Smooth muscle cell (in vitro differentiated cells): ENCODE measurements around the gene CNPY1. TPM values are rescaled to one million over a fixed set of nuclear protein-coding genes. Genes with fewer than 3 reads are reported as not detected.

Experiments
- DNase-seq: peaks from one replicate; lab custom pipeline; 2025; ENCODE audit not compliant: unreplicated experiment; lab: John Stamatoyannopoulos, UW
- H2AFZ ChIP-seq: fragments of 200-600 bp; sonication (generic); 2 replicates; pipeline ENCODE4 v1.6.0; 2016; ENCODE audit warnings: antibody characterized with exemption, low read depth, mild to moderate bottlenecking
- H3F3A ChIP-seq: fragments of 200-600 bp; sonication (generic); 2 replicates; pipeline ENCODE4 v1.6.0; 2017; ENCODE audit warnings: antibody characterized with exemption, low read depth
- H3K27ac ChIP-seq: fragments of 200-600 bp; sonication (generic); 2 replicates; pipeline ENCODE4 v1.5.1; 2016; ENCODE audit warnings: low read depth, mild to moderate bottlenecking
- H3K27me3 ChIP-seq: fragments of 200-600 bp; sonication (generic); 2 replicates; pipeline ENCODE4 v1.6.1; 2016; ENCODE audit warnings: low read depth, mild to moderate bottlenecking
- H3K36me3 ChIP-seq: fragments of 200-600 bp; sonication (generic); 2 replicates; pipeline ENCODE4 v1.5.1; 2016; ENCODE audit warnings: low read depth
- H3K4me1 ChIP-seq: fragments of 200-600 bp; sonication (generic); 2 replicates; pipeline ENCODE4 v1.5.1; 2016; ENCODE audit warnings: low read depth
- H3K4me2 ChIP-seq: fragments of 200-600 bp; sonication (generic); 2 replicates; pipeline ENCODE4 v1.6.0; 2016; ENCODE audit warnings: mild to moderate bottlenecking
- H3K4me3 ChIP-seq: fragments of 200-600 bp; sonication (generic); 2 replicates; pipeline ENCODE4 v1.5.1; 2016; ENCODE audit warnings: mild to moderate bottlenecking
- H3K79me2 ChIP-seq: fragments of 200-600 bp; sonication (generic); 2 replicates; pipeline ENCODE4 v1.6.0; 2016; ENCODE audit warnings: low read depth, mild to moderate bottlenecking
- H3K9ac ChIP-seq: fragments of 200-600 bp; sonication (generic); 2 replicates; pipeline ENCODE4 v1.6.0; 2016; ENCODE audit warnings: low read depth
- H3K9me3 ChIP-seq: fragments of 200-600 bp; sonication (generic); replicated peaks from 2 replicates; pipeline ENCODE4 v1.5.1; 2016; ENCODE audit warnings: low read depth
- H4K20me1 ChIP-seq: fragments of 200-600 bp; sonication (generic); 2 replicates; pipeline ENCODE4 v1.6.0; 2016; ENCODE audit warnings: low read depth
- WGBS: methylation state at CpG from one replicate; pipeline ENCODE4 v1.1.7; 2016; ENCODE audit warnings: low lambda C conversion rate; 5-methylcytosine and 5-hydroxymethylcytosine counted together
- polyA plus RNA-seq: library from polyadenylated mRNA; unstranded; fragments of >200 nt; fragmentation: Nextera tagmentation; extraction: Ambion mirVana; gene quantifications from 2 replicates; pipeline ENCODE4 v1.2.1, GENCODE V29; 2016
- total RNA-seq: library from RNA; depleted of rRNA; stranded (reverse); fragments of >200 nt; gene quantifications from 2 replicates; pipeline ENCODE4 v1.2.3, GENCODE V29; 2014
- TF ChIP-seq, protein P1 (sequence below): fragments of 200-600 bp; sonication (generic); IDR thresholded peaks from 2 replicates; pipeline ENCODE4 v1.5.1; 2017; ENCODE audit warnings: borderline replicate concordance, mild to moderate bottlenecking, antibody characterized with exemption; ENCODE audit not compliant: insufficient read depth, poor library complexity, severe bottlenecking

CNPY1 gene
- total and polyA plus RNA-seq, 2 experiments from 2014 or later: 1.0 TPM; not detected in 1

DNA sequence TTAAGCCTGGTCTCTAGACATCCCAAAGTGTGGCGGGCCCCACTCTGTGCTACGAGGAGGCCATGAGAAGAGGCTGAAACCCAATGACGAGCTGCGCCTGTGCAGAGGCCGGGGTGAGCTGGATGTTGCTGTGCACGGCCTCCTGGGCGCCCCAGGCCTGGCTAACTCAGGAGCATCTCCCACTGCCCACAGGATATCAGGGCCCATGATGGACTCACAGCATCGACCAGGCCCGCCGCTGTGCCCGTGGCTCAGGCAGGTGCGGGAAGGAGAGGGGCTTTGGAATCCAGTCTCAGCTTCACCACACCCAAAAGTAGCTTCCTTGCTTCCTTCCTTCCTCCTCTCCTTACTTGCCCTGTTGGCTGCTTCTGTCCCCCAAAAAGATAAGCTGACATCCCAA is 4.6 kb upstream of the CNPY1 start:
- WGBS: 97% methylated on average over 12 of the region's 12 CpGs
- Histone ChIP-seq H3K4me2 (no peak overlapping the region), H3F3A (no peaks in the 10 kb centered on the region), H3K36me3 (no peaks in the 10 kb centered on the region), H3K27ac (no peak overlapping the region), H3K9ac (no peak overlapping the region), H3K27me3 (no peaks in the 10 kb centered on the region), H3K79me2 (no peaks in the 10 kb centered on the region), H3K4me3 (no peak overlapping the region), H2AFZ (no peak overlapping the region), H4K20me1 (no peaks in the 10 kb centered on the region), H3K4me1 (no peaks in the 10 kb centered on the region), H3K9me3 (no peaks in the 10 kb centered on the region)
- TF ChIP-seq, protein P1, sequence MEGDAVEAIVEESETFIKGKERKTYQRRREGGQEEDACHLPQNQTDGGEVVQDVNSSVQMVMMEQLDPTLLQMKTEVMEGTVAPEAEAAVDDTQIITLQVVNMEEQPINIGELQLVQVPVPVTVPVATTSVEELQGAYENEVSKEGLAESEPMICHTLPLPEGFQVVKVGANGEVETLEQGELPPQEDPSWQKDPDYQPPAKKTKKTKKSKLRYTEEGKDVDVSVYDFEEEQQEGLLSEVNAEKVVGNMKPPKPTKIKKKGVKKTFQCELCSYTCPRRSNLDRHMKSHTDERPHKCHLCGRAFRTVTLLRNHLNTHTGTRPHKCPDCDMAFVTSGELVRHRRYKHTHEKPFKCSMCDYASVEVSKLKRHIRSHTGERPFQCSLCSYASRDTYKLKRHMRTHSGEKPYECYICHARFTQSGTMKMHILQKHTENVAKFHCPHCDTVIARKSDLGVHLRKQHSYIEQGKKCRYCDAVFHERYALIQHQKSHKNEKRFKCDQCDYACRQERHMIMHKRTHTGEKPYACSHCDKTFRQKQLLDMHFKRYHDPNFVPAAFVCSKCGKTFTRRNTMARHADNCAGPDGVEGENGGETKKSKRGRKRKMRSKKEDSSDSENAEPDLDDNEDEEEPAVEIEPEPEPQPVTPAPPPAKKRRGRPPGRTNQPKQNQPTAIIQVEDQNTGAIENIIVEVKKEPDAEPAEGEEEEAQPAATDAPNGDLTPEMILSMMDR: no peak
- DNase-seq: no peak

DNA sequence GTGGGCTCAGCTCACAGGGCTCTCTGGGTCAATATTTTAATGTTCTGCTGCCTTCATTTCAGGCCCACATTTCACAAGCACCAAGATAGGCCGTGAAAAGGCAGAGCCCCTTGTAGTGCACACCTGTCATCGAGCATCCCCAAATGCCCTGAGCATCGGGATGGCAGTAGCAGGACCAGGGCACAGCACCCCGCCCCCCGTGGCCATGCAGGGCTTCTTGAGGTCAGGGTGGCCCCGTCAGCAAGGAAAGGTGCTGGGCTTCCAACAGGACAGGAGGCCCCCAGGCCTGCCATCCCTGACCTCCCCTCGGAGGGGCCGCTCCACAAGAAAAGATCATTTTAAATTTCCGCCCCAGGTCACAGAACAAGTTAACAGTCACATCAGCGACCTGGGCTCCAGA is 2.9 kb upstream of the CNPY1 start:
- H3K4me2 ChIP-seq: no peak overlapping the region
- H4K20me1 ChIP-seq: no peaks in the 10 kb centered on the region
- H3K36me3 ChIP-seq: no peaks in the 10 kb centered on the region
- no peaks in the 10 kb centered on the region for H3F3A ChIP-seq
- no peaks in the 10 kb centered on the region for H3K27me3 ChIP-seq
- no peaks in the 10 kb centered on the region for H3K9me3 ChIP-seq
- no peak overlapping the region for H3K4me3 ChIP-seq
- 90% methylated on average over 10 of the region's 10 CpGs for WGBS
- H3K9ac ChIP-seq: no peak overlapping the region
- H3K4me1 ChIP-seq: no peaks in the 10 kb centered on the region
- no peak overlapping the region for H2AFZ ChIP-seq
- no peak for DNase-seq
- TF ChIP-seq, protein P1: no peak
- no peaks in the 10 kb centered on the region for H3K79me2 ChIP-seq
- no peak overlapping the region for H3K27ac ChIP-seq

DNA sequence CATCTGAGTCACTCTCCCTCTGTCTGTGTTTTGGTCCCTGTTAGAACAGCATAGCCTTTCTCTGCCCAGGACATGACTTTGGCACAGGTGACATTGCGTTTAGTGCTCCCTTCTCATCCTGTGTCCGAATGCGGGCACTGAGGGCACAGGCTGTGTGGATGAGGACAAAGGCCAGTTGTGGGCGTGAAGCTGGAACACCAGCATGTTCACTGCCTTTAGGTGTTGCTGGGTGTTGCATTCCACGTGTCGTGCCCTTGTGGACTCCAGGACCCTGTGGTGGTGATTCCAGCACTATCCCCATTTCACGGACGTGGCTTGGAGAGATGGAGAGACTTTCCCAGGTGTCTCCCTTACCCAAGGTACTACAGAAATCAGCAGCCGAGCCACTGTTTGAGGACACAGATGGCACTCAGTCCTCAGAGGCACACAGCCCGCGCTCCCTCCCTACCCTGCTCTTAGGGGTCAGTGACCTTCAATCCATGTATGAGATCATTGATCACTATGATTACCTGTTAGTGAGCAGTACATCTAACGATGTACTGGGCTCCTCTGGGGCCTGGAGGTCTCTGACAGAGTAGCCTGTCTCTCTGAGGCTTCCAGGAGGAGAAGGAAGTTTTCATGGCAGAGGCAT is 917 bp upstream of the CNPY1 start:
- Histone ChIP-seq H4K20me1 (no peaks in the 10 kb centered on the region), H3K27ac (no peak overlapping the region), H3K9ac (no peak overlapping the region), H3K27me3 (no peaks in the 10 kb centered on the region), H3K9me3 (no peaks in the 10 kb centered on the region), H3K4me2 (no peak overlapping the region), H3K79me2 (no peaks in the 10 kb centered on the region), H3K4me3 (no peak overlapping the region), H3K4me1 (peaks cover 6% of the 10 kb centered on the region), H3K36me3 (no peaks in the 10 kb centered on the region), H3F3A (no peaks in the 10 kb centered on the region), H2AFZ (no peak overlapping the region)
- no peak for DNase-seq
- WGBS: 90% methylated on average over 12 of the region's 12 CpGs
- TF ChIP-seq, protein P1: no peak

DNA sequence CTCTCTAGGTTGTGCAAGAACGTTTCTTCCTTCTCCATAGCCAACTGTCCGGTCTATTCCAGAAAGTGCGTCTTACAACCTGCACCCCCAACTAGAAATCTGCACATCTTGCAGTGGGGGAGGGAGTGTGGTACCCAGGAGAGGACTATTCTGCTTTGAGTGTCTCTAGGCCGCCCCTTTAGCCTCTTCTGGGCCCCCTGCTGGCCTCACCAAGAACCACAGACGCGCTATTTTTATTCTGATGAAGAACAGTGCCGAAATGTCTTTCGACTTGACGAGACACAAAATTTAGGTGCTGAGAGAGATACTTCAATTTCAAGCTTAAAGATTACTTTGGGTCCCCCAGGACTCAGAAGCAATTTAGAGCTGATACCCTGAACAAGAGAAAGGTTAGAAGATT is 1.0 kb downstream of the CNPY1 start:
- TF ChIP-seq, protein P1: peak; percentile 16
- Histone ChIP-seq H3F3A (no peaks in the 10 kb centered on the region), H3K36me3 (no peaks in the 10 kb centered on the region)

More for the DNA sequence above, 1.0 kb downstream of the CNPY1 start:
- whole genome bisulfite sequencing: 86% methylated on average over 9 of the region's 9 CpGs
- no peaks in the 10 kb centered on the region for H3K79me2 ChIP-seq
- H3K27ac ChIP-seq: no peak overlapping the region
- H2AFZ ChIP-seq: no peak overlapping the region
- H4K20me1 ChIP-seq: no peaks in the 10 kb centered on the region
- peaks cover 6% of the 10 kb centered on the region for H3K4me1 ChIP-seq
- no peaks in the 10 kb centered on the region for H3K9me3 ChIP-seq
- no peak overlapping the region for H3K4me2 ChIP-seq
- no peaks in the 10 kb centered on the region for H3K27me3 ChIP-seq
- H3K4me3 ChIP-seq: no peak overlapping the region
- DNase-seq: no peak
- H3K9ac ChIP-seq: no peak overlapping the region
